GM23338 (cell line): ENCODE data around the gene CFAP100. TPM values are rescaled to one million over a fixed set of nuclear protein-coding genes. Genes with fewer than 3 reads are reported as not detected.

ENCODE experiments used
- ATAC-seq: fragments of 200-7000 bp; cut with Tn5 transposase; 3 replicates; pipeline ENCODE4 v1.9.1; 2020
- DNase-seq: peaks from one replicate; pipeline ENCODE4 v3.0.0-alpha.2; 2015; ENCODE audit warnings: low spot score
- H2AFZ ChIP-seq: fragments of 200-600 bp; sonication (generic); 2 replicates; pipeline ENCODE4 v1.8.0; 2016; ENCODE audit warnings: antibody characterized with exemption, mild to moderate bottlenecking, moderate library complexity
- H3F3A ChIP-seq: fragments of 200-600 bp; sonication (generic); replicated peaks from 2 replicates; pipeline ENCODE4 v1.8.0; 2017; ENCODE audit warnings: antibody characterized with exemption, mixed run types, low read depth
- H3K27ac ChIP-seq: fragments of 200-600 bp; sonication (generic); 2 replicates; pipeline ENCODE4 v1.6.1; 2016; ENCODE audit warnings: low read depth
- H3K27me3 ChIP-seq: fragments of 200-600 bp; sonication (generic); 2 replicates; pipeline ENCODE4 v1.8.0; 2016; ENCODE audit warnings: mild to moderate bottlenecking, mixed run types, moderate library complexity; ENCODE audit not compliant: insufficient read depth
- H3K36me3 ChIP-seq: fragments of 200-600 bp; sonication (generic); 2 replicates; pipeline ENCODE4 v1.8.0; 2016; ENCODE audit warnings: mild to moderate bottlenecking; ENCODE audit not compliant: insufficient read depth
- H3K4me1 ChIP-seq: fragments of 200-600 bp; sonication (generic); 2 replicates; pipeline ENCODE4 v1.8.0; 2016; ENCODE audit warnings: mild to moderate bottlenecking, moderate library complexity; ENCODE audit not compliant: insufficient read depth
- H3K4me2 ChIP-seq: fragments of 200-600 bp; sonication (generic); 2 replicates; pipeline ENCODE4 v1.7.1; 2017; ENCODE audit warnings: mixed run types
- H3K4me3 ChIP-seq: fragments of 200-600 bp; sonication (generic); 2 replicates; pipeline ENCODE4 v1.6.1; 2016; ENCODE audit warnings: mixed run types
- H3K79me2 ChIP-seq: fragments of 200-600 bp; sonication (generic); replicated peaks from 2 replicates; pipeline ENCODE4 v1.8.0; 2017; ENCODE audit warnings: mild to moderate bottlenecking; ENCODE audit not compliant: insufficient read depth
- H3K9me2 ChIP-seq: fragments of 200-600 bp; sonication (generic); 2 replicates; pipeline ENCODE4 v1.8.0; 2017; ENCODE audit not compliant: insufficient read depth
- H4K20me1 ChIP-seq: fragments of 200-600 bp; sonication (generic); replicated peaks from 2 replicates; pipeline ENCODE4 v1.8.0; 2017; ENCODE audit warnings: mild to moderate bottlenecking; ENCODE audit not compliant: insufficient read depth
- H3K27ac Mint-ChIP-seq: 2 replicates; pipeline ENCODE4 v1.8.0; 2020; ENCODE audit warnings: inconsistent platforms, mild to moderate bottlenecking, moderate library complexity, mixed read lengths
- H3K27me3 Mint-ChIP-seq: 3 replicates; pipeline ENCODE4 v1.8.0; 2022; ENCODE audit warnings: low read depth, mild to moderate bottlenecking, moderate library complexity, mixed read lengths, inconsistent platforms; ENCODE audit not compliant: insufficient read depth, poor library complexity
- H3K36me3 Mint-ChIP-seq: 3 replicates; pipeline ENCODE4 v1.8.0; 2021; ENCODE audit warnings: low read depth, mild to moderate bottlenecking, inconsistent platforms, moderate library complexity, mixed read lengths
- H3K4me1 Mint-ChIP-seq: 3 replicates; pipeline ENCODE4 v1.8.0; 2020; ENCODE audit warnings: mild to moderate bottlenecking, inconsistent platforms, mixed read lengths
- H3K4me3 Mint-ChIP-seq: 3 replicates; pipeline ENCODE4 v1.8.0; 2021; ENCODE audit warnings: moderate library complexity, mild to moderate bottlenecking, inconsistent platforms, mixed read lengths
- H3K9me3 Mint-ChIP-seq: 3 replicates; pipeline ENCODE4 v1.8.0; 2020; ENCODE audit warnings: moderate library complexity, mild to moderate bottlenecking, inconsistent platforms, mixed read lengths
- ETS1 ChIP-seq: IDR thresholded peaks from 2 replicates; pipeline ENCODE4 v1.6.1; 2016; ENCODE audit warnings: antibody characterized with exemption
- EZH2phosphoT487 ChIP-seq: fragments of 200-600 bp; sonication (generic); IDR thresholded peaks from one replicate; pipeline ENCODE4 v1.8.1; 2018; ENCODE audit warnings: antibody characterized with exemption; ENCODE audit not compliant: unreplicated experiment
- JUNB ChIP-seq: IDR thresholded peaks from one replicate; pipeline ENCODE4 v1.6.1; 2016; ENCODE audit warnings: antibody characterized with exemption; ENCODE audit not compliant: unreplicated experiment
- NANOG ChIP-seq: IDR thresholded peaks from 2 replicates; pipeline ENCODE4 v1.6.1; 2016; ENCODE audit warnings: antibody characterized with exemption, borderline replicate concordance
- POLR2AphosphoS5 ChIP-seq: IDR thresholded peaks from 2 replicates; pipeline ENCODE4 v1.6.1; 2016; ENCODE audit warnings: antibody characterized with exemption, low read depth
- REST ChIP-seq: IDR thresholded peaks from one replicate; pipeline ENCODE4 v1.6.1; 2018; ENCODE audit warnings: antibody characterized with exemption; ENCODE audit not compliant: unreplicated experiment
- STAT1 ChIP-seq: IDR thresholded peaks from one replicate; pipeline ENCODE4 v1.6.1; 2016; ENCODE audit warnings: antibody characterized with exemption; ENCODE audit not compliant: unreplicated experiment
- polyA plus RNA-seq: library from polyadenylated mRNA; unstranded; fragments of >200 nt; fragmentation: Nextera tagmentation; extraction: Ambion mirVana; gene quantifications from 2 replicates; pipeline ENCODE4 v1.2.1, GENCODE V29; 2016
- total RNA-seq: library from RNA; depleted of rRNA; stranded (reverse); fragments of >200 nt; shearing (Covaris generic); gene quantifications from 2 replicates; pipeline ENCODE4 v1.2.3, GENCODE V29; 2014
- TF ChIP-seq, protein P1 (sequence below): fragments of 250-450 bp; sonication (Bioruptor Pico); IDR thresholded peaks from 2 replicates; pipeline ENCODE4 v1.5.0; 2020; ENCODE audit warnings: mild to moderate bottlenecking, moderate library complexity
- TF ChIP-seq, protein P2 (sequence below), 2 experiments: fragments of 200-600 bp in 1 of 2; sonication (generic) in 1 of 2; conservative IDR thresholded peaks; 2 replicates each; pipeline versions ENCODE4 v1.5.1 to v1.6.1; 2016 to 2017; ENCODE audit warnings: antibody characterized with exemption in 2 of 2, low read depth in 2 of 2, mild to moderate bottlenecking in 2 of 2, moderate library complexity in 1 of 2

CFAP100 gene
- total and polyA plus RNA-seq, 2 experiments from 2014 or later = 0.07 TPM; not detected in 1

GRCh38 chr3:126375835-126376331 lies 18.8 kb upstream of the CFAP100 start:
- Histone ChIP-seq H3K9me2 (no peaks in the 10 kb centered on the region; the same call in 1 of the 2 replicates), H3F3A (no peaks in the 10 kb centered on the region), H3K4me3 (no peak overlapping the region), H2AFZ (no peak overlapping the region), H3K79me2 (no peaks in the 10 kb centered on the region), H3K27me3 (no peaks in the 10 kb centered on the region), H3K27ac (no peak overlapping the region), H4K20me1 (no peaks in the 10 kb centered on the region), H3K4me2 (no peak overlapping the region), H3K4me1 (no peaks in the 10 kb centered on the region), H3K36me3 (no peaks in the 10 kb centered on the region)
- DNase-seq (no peak), ATAC-seq (no peak)
- no peak overlapping the region for H3K27ac Mint-ChIP-seq
- TF ChIP-seq POLR2AphosphoS5 = no peak
- no peak overlapping the region for H3K4me3 Mint-ChIP-seq
- peaks cover 2% of the 10 kb centered on the region; the same call in 1 of the 3 replicates for H3K9me3 Mint-ChIP-seq
- H3K27me3 Mint-ChIP-seq = peaks cover 3% of the 10 kb centered on the region
- no peaks in the 10 kb centered on the region for H3K36me3 Mint-ChIP-seq
- H3K4me1 Mint-ChIP-seq = peaks cover 15% of the 10 kb centered on the region

DNA sequence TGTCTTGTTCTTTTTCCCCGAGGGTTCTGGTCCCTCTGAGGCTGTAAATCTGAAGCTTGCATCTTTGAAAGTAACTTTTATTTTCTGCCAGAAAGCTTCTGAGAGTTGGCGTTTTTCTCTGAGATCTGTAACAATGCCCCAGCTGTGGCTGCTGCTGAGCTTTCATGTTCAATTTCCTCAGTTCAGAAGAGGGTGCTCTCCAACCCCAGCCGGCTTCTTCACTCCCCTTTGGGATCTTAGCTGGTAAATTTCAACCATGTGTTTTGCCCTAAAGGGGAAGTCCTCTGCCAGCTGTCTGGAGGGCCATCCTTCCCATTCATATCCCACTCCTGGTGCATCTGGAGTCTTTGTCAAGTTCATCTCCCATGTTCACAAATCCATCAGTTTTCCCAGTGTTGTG lies 18.3 kb upstream of the CFAP100 start:
- no peaks in the 10 kb centered on the region for H3K36me3 Mint-ChIP-seq
- H4K20me1 ChIP-seq = no peaks in the 10 kb centered on the region
- H3K27ac ChIP-seq = no peak overlapping the region
- TF ChIP-seq REST = no peak
- TF ChIP-seq, protein P1, sequence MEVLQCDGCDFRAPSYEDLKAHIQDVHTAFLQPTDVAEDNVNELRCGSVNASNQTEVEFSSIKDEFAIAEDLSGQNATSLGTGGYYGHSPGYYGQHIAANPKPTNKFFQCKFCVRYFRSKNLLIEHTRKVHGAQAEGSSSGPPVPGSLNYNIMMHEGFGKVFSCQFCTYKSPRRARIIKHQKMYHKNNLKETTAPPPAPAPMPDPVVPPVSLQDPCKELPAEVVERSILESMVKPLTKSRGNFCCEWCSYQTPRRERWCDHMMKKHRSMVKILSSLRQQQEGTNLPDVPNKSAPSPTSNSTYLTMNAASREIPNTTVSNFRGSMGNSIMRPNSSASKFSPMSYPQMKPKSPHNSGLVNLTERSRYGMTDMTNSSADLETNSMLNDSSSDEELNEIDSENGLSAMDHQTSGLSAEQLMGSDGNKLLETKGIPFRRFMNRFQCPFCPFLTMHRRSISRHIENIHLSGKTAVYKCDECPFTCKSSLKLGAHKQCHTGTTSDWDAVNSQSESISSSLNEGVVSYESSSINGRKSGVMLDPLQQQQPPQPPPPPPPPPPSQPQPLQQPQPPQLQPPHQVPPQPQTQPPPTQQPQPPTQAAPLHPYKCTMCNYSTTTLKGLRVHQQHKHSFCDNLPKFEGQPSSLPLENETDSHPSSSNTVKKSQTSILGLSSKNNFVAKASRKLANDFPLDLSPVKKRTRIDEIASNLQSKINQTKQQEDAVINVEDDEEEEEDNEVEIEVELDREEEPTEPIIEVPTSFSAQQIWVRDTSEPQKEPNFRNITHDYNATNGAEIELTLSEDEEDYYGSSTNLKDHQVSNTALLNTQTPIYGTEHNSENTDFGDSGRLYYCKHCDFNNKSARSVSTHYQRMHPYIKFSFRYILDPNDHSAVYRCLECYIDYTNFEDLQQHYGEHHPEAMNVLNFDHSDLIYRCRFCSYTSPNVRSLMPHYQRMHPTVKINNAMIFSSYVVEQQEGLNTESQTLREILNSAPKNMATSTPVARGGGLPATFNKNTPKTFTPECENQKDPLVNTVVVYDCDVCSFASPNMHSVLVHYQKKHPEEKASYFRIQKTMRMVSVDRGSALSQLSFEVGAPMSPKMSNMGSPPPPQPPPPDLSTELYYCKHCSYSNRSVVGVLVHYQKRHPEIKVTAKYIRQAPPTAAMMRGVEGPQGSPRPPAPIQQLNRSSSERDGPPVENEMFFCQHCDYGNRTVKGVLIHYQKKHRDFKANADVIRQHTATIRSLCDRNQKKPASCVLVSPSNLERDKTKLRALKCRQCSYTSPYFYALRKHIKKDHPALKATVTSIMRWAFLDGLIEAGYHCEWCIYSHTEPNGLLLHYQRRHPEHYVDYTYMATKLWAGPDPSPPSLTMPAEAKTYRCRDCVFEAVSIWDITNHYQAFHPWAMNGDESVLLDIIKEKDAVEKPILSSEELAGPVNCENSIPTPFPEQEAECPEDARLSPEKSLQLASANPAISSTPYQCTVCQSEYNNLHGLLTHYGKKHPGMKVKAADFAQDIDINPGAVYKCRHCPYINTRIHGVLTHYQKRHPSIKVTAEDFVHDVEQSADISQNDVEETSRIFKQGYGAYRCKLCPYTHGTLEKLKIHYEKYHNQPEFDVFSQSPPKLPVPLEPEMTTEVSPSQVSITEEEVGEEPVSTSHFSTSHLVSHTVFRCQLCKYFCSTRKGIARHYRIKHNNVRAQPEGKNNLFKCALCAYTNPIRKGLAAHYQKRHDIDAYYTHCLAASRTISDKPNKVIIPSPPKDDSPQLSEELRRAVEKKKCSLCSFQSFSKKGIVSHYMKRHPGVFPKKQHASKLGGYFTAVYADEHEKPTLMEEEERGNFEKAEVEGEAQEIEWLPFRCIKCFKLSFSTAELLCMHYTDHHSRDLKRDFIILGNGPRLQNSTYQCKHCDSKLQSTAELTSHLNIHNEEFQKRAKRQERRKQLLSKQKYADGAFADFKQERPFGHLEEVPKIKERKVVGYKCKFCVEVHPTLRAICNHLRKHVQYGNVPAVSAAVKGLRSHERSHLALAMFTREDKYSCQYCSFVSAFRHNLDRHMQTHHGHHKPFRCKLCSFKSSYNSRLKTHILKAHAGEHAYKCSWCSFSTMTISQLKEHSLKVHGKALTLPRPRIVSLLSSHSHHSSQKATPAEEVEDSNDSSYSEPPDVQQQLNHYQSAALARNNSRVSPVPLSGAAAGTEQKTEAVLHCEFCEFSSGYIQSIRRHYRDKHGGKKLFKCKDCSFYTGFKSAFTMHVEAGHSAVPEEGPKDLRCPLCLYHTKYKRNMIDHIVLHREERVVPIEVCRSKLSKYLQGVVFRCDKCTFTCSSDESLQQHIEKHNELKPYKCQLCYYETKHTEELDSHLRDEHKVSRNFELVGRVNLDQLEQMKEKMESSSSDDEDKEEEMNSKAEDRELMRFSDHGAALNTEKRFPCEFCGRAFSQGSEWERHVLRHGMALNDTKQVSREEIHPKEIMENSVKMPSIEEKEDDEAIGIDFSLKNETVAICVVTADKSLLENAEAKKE (CRISPR knock-in tag) = no peak
- TF ChIP-seq STAT1 = no peak
- TF ChIP-seq ETS1 = no peak
- TF ChIP-seq, protein P2, sequence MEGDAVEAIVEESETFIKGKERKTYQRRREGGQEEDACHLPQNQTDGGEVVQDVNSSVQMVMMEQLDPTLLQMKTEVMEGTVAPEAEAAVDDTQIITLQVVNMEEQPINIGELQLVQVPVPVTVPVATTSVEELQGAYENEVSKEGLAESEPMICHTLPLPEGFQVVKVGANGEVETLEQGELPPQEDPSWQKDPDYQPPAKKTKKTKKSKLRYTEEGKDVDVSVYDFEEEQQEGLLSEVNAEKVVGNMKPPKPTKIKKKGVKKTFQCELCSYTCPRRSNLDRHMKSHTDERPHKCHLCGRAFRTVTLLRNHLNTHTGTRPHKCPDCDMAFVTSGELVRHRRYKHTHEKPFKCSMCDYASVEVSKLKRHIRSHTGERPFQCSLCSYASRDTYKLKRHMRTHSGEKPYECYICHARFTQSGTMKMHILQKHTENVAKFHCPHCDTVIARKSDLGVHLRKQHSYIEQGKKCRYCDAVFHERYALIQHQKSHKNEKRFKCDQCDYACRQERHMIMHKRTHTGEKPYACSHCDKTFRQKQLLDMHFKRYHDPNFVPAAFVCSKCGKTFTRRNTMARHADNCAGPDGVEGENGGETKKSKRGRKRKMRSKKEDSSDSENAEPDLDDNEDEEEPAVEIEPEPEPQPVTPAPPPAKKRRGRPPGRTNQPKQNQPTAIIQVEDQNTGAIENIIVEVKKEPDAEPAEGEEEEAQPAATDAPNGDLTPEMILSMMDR (conservative IDR thresholded peaks at IDR 0.05; ENCODE audit: low read depth in 2 of 2) = no peak
- TF ChIP-seq NANOG = no peak
- TF ChIP-seq JUNB = no peak
- no peak for TF ChIP-seq POLR2AphosphoS5
- no peak for TF ChIP-seq EZH2phosphoT487

More for the DNA sequence above, 18.3 kb upstream of the CFAP100 start:
- Histone ChIP-seq H3K4me3 (no peak overlapping the region), H3K36me3 (no peaks in the 10 kb centered on the region), H3K9me2 (no peaks in the 10 kb centered on the region; the same call in 1 of the 2 replicates), H3F3A (no peaks in the 10 kb centered on the region), H3K4me2 (no peak overlapping the region), H3K27me3 (no peaks in the 10 kb centered on the region), H3K79me2 (no peaks in the 10 kb centered on the region), H3K4me1 (no peaks in the 10 kb centered on the region), H2AFZ (no peak overlapping the region)
- ATAC-seq (no peak), DNase-seq (no peak)
- Mint-ChIP-seq H3K27ac (no peak overlapping the region), H3K27me3 (peaks cover 4% of the 10 kb centered on the region), H3K4me1 (peaks cover 15% of the 10 kb centered on the region), H3K9me3 (peaks cover 2% of the 10 kb centered on the region; the same call in 1 of the 3 replicates), H3K4me3 (no peak overlapping the region)
